Measurements from ENCODE around the gene STK36. TPM values are rescaled to one million over a fixed set of nuclear protein-coding genes. Genes with fewer than 3 reads are reported as not detected.

STK36 gene
- total RNA-seq, 2 donors from 2014 or later = 6.0 to 8.5 TPM

- peaks cover 0 to 6% of the 10 kb centered on the region in 2 donors for H3K4me1 ChIP-seq
- H3K36me3 ChIP-seq = no peaks in the 10 kb centered on the region
- peaks cover 3 to 12% of the 10 kb centered on the region in 2 donors for H3K9me3 ChIP-seq
- no peak for TF ChIP-seq CTCF (IDR thresholded peaks at IDR 0.05)
- no peaks in the 10 kb centered on the region for H3K27me3 ChIP-seq
- H3K27ac ChIP-seq = no peak overlapping the region
- H3K4me3 ChIP-seq = no peak overlapping the region
- DNase-seq (ENCODE audit: low spot score) = no peak
These were observed 49.6 kb downstream of the STK36 start for GRCh38 chr2:218721488-218721887.

GRCh38 chr2:218721934-218722333 is 50.0 kb downstream of the STK36 start:
- Histone ChIP-seq H3K9me3 (peaks cover 5 to 13% of the 10 kb centered on the region in 2 donors), H3K4me3 (no peak overlapping the region), H3K27ac (no peak overlapping the region), H3K4me1 (peaks cover 0 to 6% of the 10 kb centered on the region in 2 donors), H3K36me3 (no peaks in the 10 kb centered on the region), H3K27me3 (no peaks in the 10 kb centered on the region)
- DNase-seq (ENCODE audit: low spot score) = no peak
- no peak for TF ChIP-seq CTCF (IDR thresholded peaks at IDR 0.05)

- Histone ChIP-seq H3K4me1 (peaks cover 0 to 6% of the 10 kb centered on the region in 2 donors), H3K27ac (no peak overlapping the region)
- TF ChIP-seq CTCF (IDR thresholded peaks at IDR 0.05) = no peak
These were observed 50.5 kb downstream of the STK36 start for GRCh38 chr2:218722419-218722818.

GRCh38 chr2:218722876-218723785 is 51.2 kb downstream of the STK36 start:
- H3K4me1 ChIP-seq = peaks cover 0 to 6% of the 10 kb centered on the region in 2 donors
- peaks cover 5 to 17% of the 10 kb centered on the region in 2 donors for H3K9me3 ChIP-seq
- H3K36me3 ChIP-seq = no peaks in the 10 kb centered on the region
- no peaks in the 10 kb centered on the region for H3K27me3 ChIP-seq
- TF ChIP-seq CTCF (IDR thresholded peaks at IDR 0.05) = no peak
- H3K4me3 ChIP-seq = no peak overlapping the region
- no peak overlapping the region for H3K27ac ChIP-seq
- no peak for DNase-seq (ENCODE audit: low spot score)

More at GRCh38 chr2:218722419-218722818, 50.5 kb downstream of the STK36 start:
- no peaks in the 10 kb centered on the region for H3K27me3 ChIP-seq
- H3K36me3 ChIP-seq = no peaks in the 10 kb centered on the region
- no peak overlapping the region for H3K4me3 ChIP-seq
- DNase-seq (ENCODE audit: low spot score) = no peak
- peaks cover 5 to 13% of the 10 kb centered on the region in 2 donors for H3K9me3 ChIP-seq

GRCh38 chr2:218726004-218726574 is 54.2 kb downstream of the STK36 start:
- Histone ChIP-seq H3K4me1 (peaks cover 0 to 11% of the 10 kb centered on the region in 2 donors), H3K36me3 (no peaks in the 10 kb centered on the region), H3K27ac (no peak overlapping the region), H3K4me3 (no peak overlapping the region), H3K9me3 (peaks cover 5 to 17% of the 10 kb centered on the region in 2 donors), H3K27me3 (no peaks in the 10 kb centered on the region)
- no peak for DNase-seq (ENCODE audit: low spot score)
- no peak for TF ChIP-seq CTCF (IDR thresholded peaks at IDR 0.05)
